Measurements from ENCODE around the gene ZNF19. TPM values are rescaled to one million over a fixed set of nuclear protein-coding genes. Genes with fewer than 3 reads are reported as not detected.
A peak's percentile ranks its signal among the peaks of the same experiment; 100 is the strongest.

The ZNF19 gene
- total RNA-seq, 1 donor from 2014 or later, result not detected

DNA sequence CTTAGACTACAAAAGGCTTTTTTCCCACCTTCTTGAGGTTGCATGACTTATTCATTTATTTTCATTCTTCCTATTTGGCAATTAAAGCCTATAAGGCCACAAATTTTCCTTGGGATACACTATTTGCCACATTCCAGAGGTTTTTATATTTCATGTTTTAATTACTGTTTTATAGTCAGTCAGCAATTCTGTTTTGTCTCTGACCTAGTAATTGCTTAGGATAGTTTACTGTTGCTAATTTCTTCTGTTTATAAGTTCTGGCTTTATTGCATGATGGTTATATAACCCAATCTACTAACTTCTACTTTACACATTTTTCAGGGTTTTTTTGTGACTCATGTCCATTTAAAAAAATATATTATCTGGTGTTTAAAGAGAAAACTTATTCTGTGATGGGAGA is 29.6 kb downstream of the ZNF19 start:
- Histone ChIP-seq H3K27ac (no peak overlapping the region), H3K9me3 (no peaks in the 10 kb centered on the region), H3K4me3 (no peak overlapping the region), H3K27me3 (no peaks in the 10 kb centered on the region), H3K4me1 (peaks cover 0 to 9% of the 10 kb centered on the region in 2 donors), H3K36me3 (peaks cover 21 to 24% of the 10 kb centered on the region in 2 donors)
- no peak for TF ChIP-seq CTCF (IDR thresholded peaks at IDR 0.05)
- DNase-seq (ENCODE audit: low spot score in 2 of 2), result no peak
- intact Hi-C loops (cut with DNase I), result no loop called here

GRCh38 chr16:71456801-71457200 is 32.3 kb downstream of the ZNF19 start:
- H3K9me3 ChIP-seq, result peaks cover 5 to 26% of the 10 kb centered on the region in 2 donors
- H3K36me3 ChIP-seq, result peaks cover 47 to 51% of the 10 kb centered on the region in 2 donors
- no peak overlapping the region for H3K27ac ChIP-seq
- intact Hi-C loops (cut with DNase I), result no loop called here
- DNase-seq (ENCODE audit: low spot score in 2 of 2), result no peak
- no peaks in the 10 kb centered on the region for H3K27me3 ChIP-seq
- H3K4me3 ChIP-seq, result no peak overlapping the region
- no peak for TF ChIP-seq CTCF (IDR thresholded peaks at IDR 0.05)
- H3K4me1 ChIP-seq, result peaks cover 0 to 5% of the 10 kb centered on the region in 2 donors

GRCh38 chr16:71453036-71453435 is 36.1 kb downstream of the ZNF19 start:
- Histone ChIP-seq H3K4me3 (no peak overlapping the region), H3K4me1 (no peaks in the 10 kb centered on the region), H3K9me3 (peaks cover 42 to 64% of the 10 kb centered on the region in 2 donors), H3K36me3 (peaks cover 84 to 88% of the 10 kb centered on the region in 2 donors), H3K27me3 (no peaks in the 10 kb centered on the region), H3K27ac (no peak overlapping the region)
- no peak for DNase-seq (ENCODE audit: low spot score in 2 of 2)
- intact Hi-C loops (cut with DNase I), result no loop called here
- TF ChIP-seq CTCF (IDR thresholded peaks at IDR 0.05), result no peak

DNA sequence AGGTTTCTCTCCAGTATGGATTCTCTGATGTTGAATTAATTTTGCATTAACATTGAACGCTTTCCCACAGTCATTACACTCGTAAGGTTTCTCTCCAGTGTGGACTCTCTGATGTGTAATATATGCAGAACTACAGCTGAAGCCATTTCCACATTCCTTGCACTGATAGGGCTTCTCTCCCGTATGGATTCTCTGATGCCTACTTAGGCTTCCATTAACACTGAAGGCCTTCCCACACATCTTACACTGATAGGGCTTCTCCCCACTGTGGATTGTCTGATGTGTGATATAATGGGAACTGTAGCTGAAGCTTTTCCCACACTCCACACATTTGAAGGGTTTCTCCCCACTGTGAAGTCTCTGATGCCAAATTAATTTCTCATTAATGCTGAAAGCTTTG is 40.1 kb downstream of the ZNF19 start:
- DNase-seq (ENCODE audit: low spot score in 2 of 2), result no peak
- no peaks in the 10 kb centered on the region for H3K27me3 ChIP-seq
- H3K36me3 ChIP-seq, result peaks cover 63 to 66% of the 10 kb centered on the region in 2 donors
- peaks cover 70 to 99% of the 10 kb centered on the region in 2 donors for H3K9me3 ChIP-seq
- H3K4me3 ChIP-seq, result no peak overlapping the region
- no peaks in the 10 kb centered on the region for H3K4me1 ChIP-seq
- TF ChIP-seq CTCF (IDR thresholded peaks at IDR 0.05), result no peak
- intact Hi-C loops (cut with DNase I), result no loop called here
- no peak overlapping the region for H3K27ac ChIP-seq

DNA sequence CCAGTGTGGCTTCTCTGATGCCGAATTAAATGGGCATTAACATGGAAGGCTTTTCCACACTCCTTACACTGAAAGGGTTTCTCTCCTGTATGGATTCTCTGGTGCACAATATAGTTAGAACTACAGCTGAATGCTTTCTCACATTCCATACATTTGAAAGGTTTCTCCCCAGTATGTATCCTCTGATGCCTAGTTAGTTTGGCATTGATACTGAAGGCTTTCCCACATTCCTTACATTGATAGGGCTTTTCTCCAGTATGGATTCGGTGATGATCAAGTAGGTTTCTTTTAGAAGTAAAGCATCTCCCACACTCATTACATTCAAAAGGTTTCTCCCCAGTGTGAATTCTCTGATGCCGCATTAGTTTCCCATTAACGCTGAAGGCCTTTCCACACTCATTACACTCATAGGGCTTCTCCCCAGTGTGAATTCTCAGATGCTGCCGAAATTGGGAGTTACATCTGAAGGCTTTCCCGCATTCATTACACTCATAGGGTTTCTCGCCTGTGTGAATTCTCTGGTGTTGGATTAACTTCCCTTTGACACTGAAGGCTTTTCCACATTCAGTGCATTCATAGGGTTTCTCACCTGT is 40.8 kb downstream of the ZNF19 start:
- H3K4me3 ChIP-seq, result peak overlapping the region in 1 of 2 donors; percentile 1
- H3K36me3 ChIP-seq, result peaks cover 56 to 60% of the 10 kb centered on the region in 2 donors

More for the DNA sequence above, 40.8 kb downstream of the ZNF19 start:
- Histone ChIP-seq H3K27me3 (no peaks in the 10 kb centered on the region), H3K9me3 (peaks cover 77 to 99% of the 10 kb centered on the region in 2 donors), H3K4me1 (no peaks in the 10 kb centered on the region), H3K27ac (no peak overlapping the region)
- DNase-seq (ENCODE audit: low spot score in 2 of 2), result no peak
- intact Hi-C loops (cut with DNase I), result no loop called here
- no peak for TF ChIP-seq CTCF (IDR thresholded peaks at IDR 0.05)
